DMS 273 (cell line): ENCODE data around the gene TRAPPC3L.

ENCODE experiments used
- DNase-seq: peaks from one replicate; lab custom pipeline; 2025; ENCODE audit not compliant: unreplicated experiment; lab: John Stamatoyannopoulos, UW

The TRAPPC3L gene

GRCh38 chr6:116467514-116467913, 78.0 kb downstream of the TRAPPC3L start:
- no peak for DNase-seq

- DNase-seq = no peak
These were observed 78.4 kb downstream of the TRAPPC3L start for GRCh38 chr6:116467096-116467495.

GRCh38 chr6:116465246-116465645, 80.2 kb downstream of the TRAPPC3L start:
- no peak for DNase-seq

DNA sequence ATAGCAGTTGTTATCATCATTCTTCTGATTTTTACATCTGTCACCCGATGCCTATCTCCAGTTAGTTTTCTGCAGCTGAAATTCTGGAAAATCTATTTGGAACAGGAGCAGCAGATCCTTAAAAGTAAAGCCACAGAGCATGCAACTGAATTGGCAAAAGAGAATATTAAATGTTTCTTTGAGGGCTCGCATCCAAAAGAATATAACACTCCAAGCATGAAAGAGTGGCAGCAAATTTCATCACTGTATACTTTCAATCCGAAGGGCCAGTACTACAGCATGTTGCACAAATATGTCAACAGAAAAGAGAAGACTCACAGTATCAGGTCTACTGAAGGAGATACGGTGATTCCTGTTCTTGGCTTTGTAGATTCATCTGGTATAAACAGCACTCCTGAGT, 82.2 kb downstream of the TRAPPC3L start:
- DNase-seq = no peak

- peak; percentile 77 for DNase-seq
These were observed 83.3 kb downstream of the TRAPPC3L start for GRCh38 chr6:116461932-116462885.

GRCh38 chr6:116461331-116461931, 84.1 kb downstream of the TRAPPC3L start, which contains the start of gene CALHM6:
CALHM6 (plus strand) TSS chr6:116461375; CDS start chr6:116461930, 555 bp downstream.
- DNase-seq = no peak

DNA sequence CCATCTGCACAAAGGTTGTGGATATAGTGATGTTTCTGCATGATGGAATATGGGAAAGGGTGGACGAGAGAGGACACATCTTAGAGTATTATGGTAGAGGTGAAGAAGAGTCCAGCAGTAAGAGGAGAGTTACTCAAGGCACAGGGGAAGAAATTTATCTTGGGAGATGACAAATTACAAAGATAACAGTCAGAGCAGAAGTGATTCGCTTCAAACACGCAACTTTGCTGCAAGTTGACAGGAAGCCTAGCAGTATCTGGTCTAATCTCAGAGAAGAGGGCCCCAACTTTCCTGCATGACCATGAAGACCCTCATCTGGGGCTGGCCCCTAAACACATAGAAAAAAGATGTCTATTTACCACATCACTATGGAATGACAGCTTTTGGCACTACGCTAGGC, 85.6 kb downstream of the TRAPPC3L start:
- no peak for DNase-seq

DNA sequence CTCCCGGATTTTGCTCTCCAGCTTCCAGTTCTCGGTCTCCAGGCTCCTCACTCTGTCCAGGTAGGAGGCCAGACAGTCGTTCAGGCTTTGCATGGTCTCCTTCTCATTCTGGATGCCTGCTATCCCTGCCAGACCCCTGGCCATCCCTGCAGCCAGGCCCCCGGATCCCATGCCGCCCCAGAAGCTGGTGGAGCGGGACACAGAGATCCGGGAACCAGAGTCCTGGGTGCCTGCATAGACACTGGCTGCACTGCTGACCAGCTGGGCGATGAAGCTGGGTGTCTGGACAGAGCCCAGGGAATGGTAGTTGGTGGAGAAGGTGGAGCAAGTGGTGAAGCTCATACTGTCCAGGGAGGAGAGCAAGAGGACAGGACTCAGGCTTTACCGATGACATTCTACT, 87.2 kb downstream of the TRAPPC3L start:
- no peak for DNase-seq

DNA sequence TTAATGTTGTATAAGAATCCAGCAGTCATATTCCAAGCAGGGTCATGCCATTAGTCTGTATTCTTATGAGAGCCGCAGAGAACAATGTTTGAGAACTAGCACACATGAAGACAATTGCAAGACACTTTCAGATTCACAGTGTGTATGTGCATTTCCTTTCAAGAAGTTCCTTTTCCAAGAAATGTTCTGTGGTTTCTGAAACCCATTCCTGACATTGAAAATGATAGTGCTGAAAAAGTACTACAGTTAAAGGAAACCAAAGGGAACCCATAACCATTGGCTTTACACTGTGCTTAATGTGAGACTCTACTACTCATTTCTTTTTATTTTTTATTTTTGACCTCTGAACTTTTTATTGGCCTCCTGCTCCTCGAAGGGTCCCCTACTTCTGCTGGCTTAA, 88.6 kb downstream of the TRAPPC3L start:
- no peak for DNase-seq

GRCh38 chr6:116456106-116456505, 89.4 kb downstream of the TRAPPC3L start:
- DNase-seq = no peak

- no peak for DNase-seq
These were observed 93.0 kb downstream of the TRAPPC3L start for GRCh38 chr6:116452531-116452930.

GRCh38 chr6:116451916-116452315, 93.6 kb downstream of the TRAPPC3L start:
- no peak for DNase-seq

DNA sequence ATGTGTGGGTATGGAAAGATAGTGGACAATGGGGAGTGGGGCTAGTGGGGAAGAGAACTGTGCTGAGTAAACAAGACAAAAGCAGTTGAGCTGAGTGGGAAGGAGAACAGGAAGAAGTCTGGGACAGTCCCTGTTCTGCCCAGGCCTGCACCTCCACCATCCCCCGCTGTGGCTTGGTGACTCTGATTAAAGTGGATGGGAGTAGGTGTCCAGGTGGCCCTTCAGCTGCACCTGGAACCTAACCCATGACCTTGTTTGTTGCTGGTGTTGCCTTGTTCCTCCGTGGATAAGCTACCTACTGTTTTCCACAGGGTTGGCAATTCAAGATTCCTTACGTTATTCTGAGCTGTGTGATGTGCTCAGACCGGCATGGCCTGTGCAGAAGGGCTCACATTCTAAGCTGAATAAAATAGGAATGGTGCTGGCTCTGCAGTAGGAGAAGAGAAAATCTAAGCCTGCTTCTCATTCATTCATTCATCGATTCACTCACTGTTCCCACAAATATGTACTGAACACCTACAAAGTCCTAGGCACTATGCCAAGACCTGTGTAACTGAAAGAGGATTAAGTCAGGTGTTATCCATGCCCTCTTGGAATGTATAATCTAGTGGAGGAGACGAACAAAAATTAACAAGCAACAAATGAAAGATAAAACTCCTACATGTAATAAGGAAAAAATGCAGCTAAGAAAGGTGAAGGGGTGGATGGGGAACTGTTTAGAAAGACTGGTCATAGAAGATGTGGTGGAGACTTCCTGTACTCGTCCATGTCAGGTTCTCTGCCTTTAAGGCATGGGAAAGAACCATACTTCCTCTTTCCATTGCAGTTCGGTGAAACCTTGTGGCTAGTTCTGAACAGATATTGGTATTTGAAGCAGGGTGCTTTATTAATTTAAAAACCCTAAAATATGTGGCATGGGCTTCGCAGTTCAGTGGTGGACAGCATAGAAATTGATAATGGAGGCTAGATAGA, 94.4 kb downstream of the TRAPPC3L start:
- DNase-seq = no peak

- no peak for DNase-seq
These were observed 95.2 kb downstream of the TRAPPC3L start for GRCh38 chr6:116450185-116450710.

DNA sequence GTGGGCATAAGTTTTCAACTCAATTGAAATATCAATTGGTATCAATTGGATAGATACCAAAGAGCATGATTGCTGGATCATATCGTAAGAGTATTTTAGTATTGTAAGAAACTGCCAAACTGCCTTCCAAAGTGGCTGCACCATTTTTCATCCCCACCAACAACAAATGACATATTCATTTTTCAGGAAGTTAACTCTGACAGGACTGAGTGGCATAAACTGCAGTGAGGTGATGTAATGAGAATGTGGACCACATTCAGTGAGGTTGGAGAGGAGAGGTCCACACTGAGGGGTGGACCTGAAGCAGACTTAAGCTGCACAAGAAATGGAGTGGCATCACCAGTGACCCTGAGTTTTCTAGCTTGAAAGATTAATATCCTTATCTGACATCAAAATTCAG, 95.9 kb downstream of the TRAPPC3L start:
- DNase-seq = no peak

- no peak for DNase-seq
These were observed 97.9 kb downstream of the TRAPPC3L start for GRCh38 chr6:116447496-116448011.

DNA sequence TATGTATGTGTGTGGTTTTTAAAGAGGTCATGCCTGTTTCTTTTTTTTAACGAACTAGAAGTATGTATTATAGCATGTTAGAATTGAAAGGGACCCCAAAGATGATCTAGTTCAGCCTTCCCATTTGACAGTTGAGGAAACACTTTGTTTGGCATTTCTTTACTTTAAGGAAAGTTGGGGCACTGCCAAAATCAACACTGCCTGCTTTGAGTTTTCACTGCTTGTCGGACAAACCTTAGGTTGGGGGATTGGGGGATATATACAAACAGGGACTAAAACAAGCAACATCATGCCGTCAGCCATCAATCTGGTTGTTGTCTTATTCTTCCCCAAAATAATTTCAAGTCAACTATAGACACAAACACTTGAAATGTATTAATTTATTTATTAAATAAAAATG, 98.4 kb downstream of the TRAPPC3L start:
- DNase-seq = no peak

DNA sequence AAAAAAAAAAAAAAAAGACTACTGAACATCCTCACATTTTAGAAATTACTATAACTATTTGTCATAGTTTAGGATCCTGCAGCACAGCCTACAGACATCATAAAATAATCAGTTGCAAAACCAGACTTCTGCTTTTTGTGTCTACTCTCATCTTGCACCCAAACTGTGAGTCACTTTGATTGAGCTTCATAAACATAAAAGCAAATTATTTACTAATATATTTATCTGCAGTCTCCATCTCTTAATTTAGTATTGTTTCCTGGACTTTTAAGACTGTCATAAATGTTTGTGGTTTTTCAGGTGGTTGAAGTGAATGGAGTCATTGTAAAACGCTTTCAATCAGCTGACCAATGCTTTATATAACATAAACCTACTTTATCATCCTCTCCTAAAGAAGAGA, 99.1 kb downstream of the TRAPPC3L start:
- DNase-seq = no peak

DNA sequence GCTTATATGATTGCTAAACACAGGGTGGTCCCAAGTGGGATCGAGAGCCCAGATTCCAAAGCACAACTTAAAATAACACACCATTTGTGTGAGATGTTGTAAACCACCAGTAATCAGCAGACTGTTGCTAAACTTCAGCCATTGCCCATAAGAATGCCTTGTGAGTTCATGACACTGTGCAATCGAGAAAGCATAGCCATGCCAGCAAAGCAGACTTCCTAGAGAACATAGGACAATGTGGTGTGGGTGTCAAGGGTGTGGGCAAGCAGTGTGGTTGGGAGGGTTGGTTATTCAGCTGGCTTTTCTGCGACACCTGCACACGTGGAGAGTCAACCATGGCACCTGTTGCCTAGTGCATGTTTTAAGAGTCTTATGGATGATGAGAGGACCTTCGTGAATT, 100.4 kb downstream of the TRAPPC3L start:
- no peak for DNase-seq
